Body of pancreas (tissue), 4 donors: ENCODE results near the gene TAC4. TPM values are rescaled to one million over a fixed set of nuclear protein-coding genes. Genes with fewer than 3 reads are reported as not detected.

ENCODE experiments used
- ATAC-seq: fragments of 150-250 bp; one replicate; pipeline ENCODE4 v1.9.1; 2016
- DNase-seq, 4 donors: peaks; one replicate each; pipeline ENCODE4 v3.0.0-alpha.2; 2019
- H3K27ac ChIP-seq, 4 donors: fragments of 200-600 bp; sonication (generic); 1 replicate in 3 of 4; 2 replicates in 1 of 4; pipeline versions ENCODE4 v1.5.1 to v1.6.1; 2016 to 2019; ENCODE audit warnings: mild to moderate bottlenecking in 1 of 4, mixed read lengths in 1 of 4, moderate library complexity in 1 of 4
- H3K27me3 ChIP-seq, 2 donors: fragments of 200-600 bp; sonication (generic); one replicate each; pipeline ENCODE4 v1.6.0; 2016; ENCODE audit warnings: mild to moderate bottlenecking in 1 of 2
- H3K36me3 ChIP-seq, 2 donors: fragments of 200-600 bp; sonication (generic); replicated peaks in 1 of 2; 2 replicates each; pipeline ENCODE4 v1.5.1; 2016; ENCODE audit warnings: low read depth in 2 of 2; ENCODE audit not compliant: insufficient read depth in 1 of 2
- H3K4me1 ChIP-seq: fragments of 200-600 bp; sonication (generic); one replicate; pipeline ENCODE4 v1.6.0; 2016
- H3K4me3 ChIP-seq, 2 donors: fragments of 200-600 bp; sonication (generic); 1 replicate in 1 of 2; 2 replicates in 1 of 2; pipeline ENCODE4 v1.5.1; 2016 to 2019
- H3K9me3 ChIP-seq, 3 donors: fragments of 200-600 bp; sonication (generic); 1 replicate in 2 of 3; 2 replicates in 1 of 3; pipeline ENCODE4 v1.5.1; 2016
- CTCF ChIP-seq, 7 experiments: fragments of 450-650 bp in 4 of 7; fragments of 200-600 bp in 3 of 7; sonication (generic) in 3 of 7; IDR thresholded peaks; one replicate each; pipeline ENCODE4 v1.5.1; 2016 to 2019; ENCODE audit warnings: antibody characterized with exemption in 7 of 7
- POLR2A ChIP-seq, 3 donors: fragments of 450-650 bp; IDR thresholded peaks; one replicate each; pipeline ENCODE4 v1.6.1; 2016; ENCODE audit warnings: antibody characterized with exemption in 3 of 3, mild to moderate bottlenecking in 2 of 3
- WGBS, 2 donors: methylation state at CpG; one replicate each; pipeline ENCODE4 v1.1.5; 2017; 5-methylcytosine and 5-hydroxymethylcytosine counted together
- intact Hi-C: fragments of 100-400 bp; cut with DNase I; formaldehyde crosslinking; loops from one replicate; pipeline ENCODE4 v1.15.1; 2023
- total RNA-seq, 2 donors: library from RNA; depleted of rRNA; stranded (reverse); fragments of >200 nt; gene quantifications; one replicate each; pipeline ENCODE4 v1.1.0, GENCODE V29; 2016

The TAC4 gene
- total RNA-seq, 2 donors from 2014 or later = not detected

DNA sequence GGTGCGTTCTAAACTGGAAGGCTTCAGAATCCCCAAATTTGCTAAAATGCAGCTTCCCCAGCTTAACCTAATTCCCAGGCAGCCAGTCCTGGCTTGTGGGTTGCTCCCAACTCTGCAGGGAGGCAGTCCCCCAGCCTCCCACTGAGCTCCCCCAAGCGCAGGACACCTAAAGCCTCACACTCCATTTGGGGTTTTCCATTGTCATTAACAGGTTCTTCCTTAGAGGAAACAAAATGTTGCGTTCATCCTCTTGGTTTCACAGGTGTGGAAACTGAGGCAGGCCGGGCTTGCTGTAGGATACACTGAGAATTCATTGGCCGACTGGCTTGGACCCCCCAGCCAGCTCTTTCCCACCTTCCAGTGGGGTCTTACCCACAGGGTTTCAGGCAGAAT is 2.3 kb upstream of the TAC4 start:
- intact Hi-C loops = no loop called here
- Histone ChIP-seq H3K9me3 (no peaks in the 10 kb centered on the region), H3K27ac (no peak overlapping the region), H3K4me1 (peaks cover 14% of the 10 kb centered on the region), H3K36me3 (no peaks in the 10 kb centered on the region), H3K27me3 (no peaks in the 10 kb centered on the region), H3K4me3 (no peak overlapping the region)
- no peak for DNase-seq
- WGBS, 2 donors = 74 to 82% methylated on average over 4 to 5 of the region's 5 CpGs
- no peak for ATAC-seq
- TF ChIP-seq POLR2A (IDR thresholded peaks at IDR 0.05) = no peak
- TF ChIP-seq CTCF (IDR thresholded peaks at IDR 0.05) = no peak

GRCh38 chr17:49848739-49849138 is 870 bp upstream of the TAC4 start:
- no peaks in the 10 kb centered on the region for H3K9me3 ChIP-seq
- H3K4me3 ChIP-seq = no peak overlapping the region
- TF ChIP-seq CTCF (IDR thresholded peaks at IDR 0.05) = no peak
- no peak for TF ChIP-seq POLR2A (IDR thresholded peaks at IDR 0.05)
- no peaks in the 10 kb centered on the region for H3K27me3 ChIP-seq
- WGBS, 2 donors = 81 to 82% methylated on average over 5 of the region's 5 CpGs
- no peak for DNase-seq
- no peak overlapping the region for H3K27ac ChIP-seq
- H3K36me3 ChIP-seq = no peaks in the 10 kb centered on the region
- intact Hi-C loops = no loop called here
- H3K4me1 ChIP-seq = peaks cover 14% of the 10 kb centered on the region
- no peak for ATAC-seq

DNA sequence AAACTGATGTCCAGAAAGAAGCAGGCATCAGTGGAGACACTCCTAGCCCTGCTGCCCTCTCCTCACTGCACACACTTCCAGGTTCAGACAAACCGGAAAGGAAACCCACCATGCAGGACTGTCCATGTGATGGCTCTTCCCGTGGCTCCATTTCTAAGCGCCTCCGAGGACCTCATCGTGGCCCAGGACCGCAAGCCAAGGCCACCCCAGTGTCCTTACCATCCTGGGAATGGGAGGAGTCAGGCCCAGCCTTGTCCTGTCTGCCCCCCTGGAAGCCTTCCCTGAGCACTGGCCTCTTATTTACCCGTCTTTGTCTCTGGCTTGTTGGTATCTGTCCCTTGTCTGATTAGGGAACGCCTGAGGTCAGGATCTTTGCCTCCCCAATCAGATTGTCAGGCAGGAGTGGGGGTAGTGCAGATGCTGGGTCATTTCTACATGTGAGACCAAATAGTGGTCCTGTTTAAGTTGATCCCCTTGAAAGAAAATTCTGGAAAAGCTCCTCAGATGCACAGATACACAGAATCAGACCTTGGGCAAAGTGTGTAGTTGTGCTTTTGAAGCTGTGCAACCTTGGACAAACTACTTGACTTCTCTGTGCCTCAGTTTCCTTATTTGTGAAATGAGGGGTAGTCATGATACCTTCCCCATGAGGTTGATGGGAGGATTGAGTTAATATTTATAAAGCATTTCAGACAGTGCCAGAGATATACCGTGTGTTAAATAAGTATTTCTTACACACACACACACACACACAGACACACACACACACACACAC is 744 bp downstream of the TAC4 start:
- no peak overlapping the region for H3K27ac ChIP-seq
- peaks cover 14% of the 10 kb centered on the region for H3K4me1 ChIP-seq
- intact Hi-C loops = no loop called here
- H3K36me3 ChIP-seq = no peaks in the 10 kb centered on the region
- 77 to 79% methylated on average over 7 to 9 of the region's 9 CpGs for WGBS, 2 donors
- ATAC-seq (no peak), DNase-seq (no peak)
- no peak overlapping the region for H3K4me3 ChIP-seq
- no peak for TF ChIP-seq POLR2A (IDR thresholded peaks at IDR 0.05)
- TF ChIP-seq CTCF (IDR thresholded peaks at IDR 0.05) = no peak
- no peaks in the 10 kb centered on the region for H3K27me3 ChIP-seq
- H3K9me3 ChIP-seq = no peaks in the 10 kb centered on the region

GRCh38 chr17:49845321-49845720 is 2.5 kb downstream of the TAC4 start:
- 50 to 76% methylated on average over 1 to 3 of the region's 3 CpGs for WGBS, 2 donors
- H3K36me3 ChIP-seq = no peaks in the 10 kb centered on the region
- DNase-seq = peak in 1 of 4 donors; percentile 11
- H3K27ac ChIP-seq = no peak overlapping the region
- no peaks in the 10 kb centered on the region for H3K4me1 ChIP-seq
- peak; percentile 38 for ATAC-seq
- intact Hi-C loops = no loop called here
- no peaks in the 10 kb centered on the region for H3K9me3 ChIP-seq
- no peaks in the 10 kb centered on the region for H3K27me3 ChIP-seq
- TF ChIP-seq POLR2A (IDR thresholded peaks at IDR 0.05) = no peak
- TF ChIP-seq CTCF (IDR thresholded peaks at IDR 0.05) = no peak
- H3K4me3 ChIP-seq = no peak overlapping the region

- intact Hi-C loops = no loop called here
- H3K27ac ChIP-seq = no peak overlapping the region
- 89 to 95% methylated on average over 6 of the region's 6 CpGs for WGBS, 2 donors
- H3K27me3 ChIP-seq = no peaks in the 10 kb centered on the region
- no peaks in the 10 kb centered on the region for H3K4me1 ChIP-seq
- ATAC-seq (no peak), DNase-seq (no peak)
- no peak overlapping the region for H3K4me3 ChIP-seq
- no peaks in the 10 kb centered on the region for H3K36me3 ChIP-seq
- H3K9me3 ChIP-seq = no peaks in the 10 kb centered on the region
- peak in 3 of 7 experiments; percentile 14 to 19 (median 19) for TF ChIP-seq CTCF (IDR thresholded peaks at IDR 0.05)
- TF ChIP-seq POLR2A (IDR thresholded peaks at IDR 0.05) = no peak
Observed at GRCh38 chr17:49843774-49844350, 4.0 kb downstream of the TAC4 start.
